SU-DHL-6 (cell line): Measurements from ENCODE around the gene CDC27.

ENCODE experiments used
- CTCF ChIP-seq: fragments of 200-600 bp; sonication (generic); IDR thresholded peaks from one replicate; pipeline ENCODE4 v1.5.1; 2017; ENCODE audit warnings: antibody characterized with exemption, mild to moderate bottlenecking, low read length, moderate library complexity; ENCODE audit not compliant: insufficient read depth, poor library complexity, severe bottlenecking
- EZH2phosphoT487 ChIP-seq: fragments of 200-600 bp; sonication (generic), shearing (Covaris generic); conservative IDR thresholded peaks from 2 replicates; pipeline ENCODE4 v1.6.1; 2018; ENCODE audit warnings: mild to moderate bottlenecking, antibody characterized with exemption, low read length, moderate library complexity, mixed read lengths

- TF ChIP-seq CTCF (no peak), EZH2phosphoT487 (no peak)
Observed at GRCh38 chr17:47231334-47231733, 42.2 kb upstream of the CDC27 start.
